Endothelial cell of umbilical vein (primary cell): ENCODE measurements around the gene HTR3C. TPM values are rescaled to one million over a fixed set of nuclear protein-coding genes. Genes with fewer than 3 reads are reported as not detected.

ENCODE experiments used
- BruUV-seq: library from RNA; stranded (reverse); fragments of 400-500 nt; replicated peaks from 2 replicates; lab custom pipeline; 2021; lab: Mats Ljungman, UMichigan
- CTCF ChIA-PET: fragments of 300-600, 350-600 bp; sonication (Branson Sonifier 250); formaldehyde crosslinking; loops from one replicate; lab custom pipeline; 2021; ENCODE audit warnings: antibody characterized with exemption, inconsistent platforms; lab: Charles Lee
- POLR2A ChIA-PET: fragments of 300-600, 350-600 bp; sonication (Branson Sonifier 250); formaldehyde crosslinking; loops from one replicate; lab custom pipeline; 2021; ENCODE audit warnings: antibody characterized with exemption, inconsistent platforms; lab: Charles Lee
- DNase-seq: peaks from one replicate; pipeline ENCODE4 v3.0.0-alpha.2; 2011; ENCODE audit warnings: low read depth, low spot score
- FAIRE-seq: peaks from 2 replicates; lab custom pipeline; 2011; peaks lifted over from hg19 to GRCh38; lab: Jason Lieb, UNC
- H2AFZ ChIP-seq: 2 replicates; pipeline ENCODE4 v1.6.0; 2012; ENCODE audit warnings: low read depth, low read length, control low read depth, inconsistent platforms
- H3K27ac ChIP-seq: 2 replicates; pipeline ENCODE4 v1.5.1; 2011; ENCODE audit warnings: low read depth, mild to moderate bottlenecking, control low read depth, low read length, moderate library complexity; ENCODE audit not compliant: insufficient read depth
- H3K27me3 ChIP-seq, 2 experiments: 2 replicates each; pipeline versions ENCODE4 v1.6.0 to v1.6.1; 2011; ENCODE audit warnings: low read length in 2 of 2, mixed read lengths in 1 of 2; ENCODE audit not compliant: control insufficient read depth in 2 of 2, insufficient read depth in 2 of 2
- H3K36me3 ChIP-seq, 2 experiments: 2 replicates in 1 of 2; 3 replicates in 1 of 2; pipeline ENCODE4 v1.5.1; 2011; ENCODE audit warnings: low read length in 2 of 2, mild to moderate bottlenecking in 1 of 2, moderate library complexity in 1 of 2; ENCODE audit not compliant: control insufficient read depth in 2 of 2, insufficient read depth in 2 of 2; ENCODE audit errors: extremely low read depth in 1 of 2
- H3K4me1 ChIP-seq: 3 replicates; pipeline ENCODE4 v1.5.1; 2011; ENCODE audit warnings: mild to moderate bottlenecking, low read length; ENCODE audit not compliant: control insufficient read depth, insufficient read depth; ENCODE audit errors: extremely low read depth
- H3K4me2 ChIP-seq: 2 replicates; pipeline ENCODE4 v1.6.1; 2011; ENCODE audit warnings: low read length, control low read depth, mixed read lengths; ENCODE audit not compliant: insufficient read depth
- H3K4me3 ChIP-seq, 3 experiments: fragments of 200-600 bp in 1 of 3; sonication (generic), shearing (Covaris generic) in 1 of 3; replicated peaks in 1 of 3; 2 replicates each; pipeline ENCODE4 v1.5.1; 2011 to 2016; ENCODE audit warnings: control low read depth in 3 of 3, low read length in 3 of 3, mild to moderate bottlenecking in 2 of 3, inconsistent platforms in 1 of 3, low read depth in 1 of 3, moderate library complexity in 1 of 3; ENCODE audit not compliant: insufficient read depth in 1 of 3
- H3K79me2 ChIP-seq: 2 replicates; pipeline ENCODE4 v1.6.0; 2012; ENCODE audit warnings: low read length, inconsistent platforms; ENCODE audit not compliant: control insufficient read depth, insufficient read depth
- H3K9ac ChIP-seq: replicated peaks from 2 replicates; pipeline ENCODE3; 2011; ENCODE audit warnings: low read length, control low read depth; ENCODE audit not compliant: insufficient read depth; ENCODE audit errors: extremely low read depth
- H3K9me1 ChIP-seq: replicated peaks from 3 replicates; pipeline ENCODE4 v1.6.0; 2011; ENCODE audit warnings: mild to moderate bottlenecking, low read length; ENCODE audit not compliant: control insufficient read depth, insufficient read depth; ENCODE audit errors: extremely low read depth
- H3K9me3 ChIP-seq: replicated peaks from 2 replicates; pipeline ENCODE4 v1.5.1; 2012; ENCODE audit warnings: low read length, inconsistent platforms; ENCODE audit not compliant: control insufficient read depth, insufficient read depth
- H4K20me1 ChIP-seq: replicated peaks from 2 replicates; pipeline ENCODE3; 2011; ENCODE audit warnings: mild to moderate bottlenecking, low read length; ENCODE audit not compliant: control insufficient read depth, insufficient read depth; ENCODE audit errors: extremely low read depth
- EZH2 ChIP-seq: IDR thresholded peaks from 2 replicates; pipeline ENCODE4 v1.6.1; 2012; ENCODE audit warnings: borderline replicate concordance, low read depth, mild to moderate bottlenecking, moderate library complexity, low read length, inconsistent platforms; ENCODE audit not compliant: severe bottlenecking
- FOS ChIP-seq: IDR thresholded peaks from 2 replicates; pipeline ENCODE4 v1.6.1; 2011; ENCODE audit warnings: mild to moderate bottlenecking, low read length, moderate library complexity, borderline replicate concordance; ENCODE audit not compliant: insufficient read depth
- GATA2 ChIP-seq: IDR thresholded peaks from 2 replicates; pipeline ENCODE4 v1.7.0; 2011; ENCODE audit warnings: low read depth, mild to moderate bottlenecking, moderate library complexity, mixed read lengths, low read length; ENCODE audit not compliant: insufficient read length, insufficient read depth
- JUN ChIP-seq: IDR thresholded peaks from 2 replicates; pipeline ENCODE4 v1.6.1; 2011; ENCODE audit warnings: borderline replicate concordance, low read depth; ENCODE audit not compliant: insufficient read length, insufficient read depth
- MAX ChIP-seq: IDR thresholded peaks from 2 replicates; pipeline ENCODE4 v1.6.1; 2011; ENCODE audit not compliant: insufficient read depth, insufficient read length
- MYC ChIP-seq: IDR thresholded peaks from one replicate; pipeline ENCODE4 v1.6.1; 2011; ENCODE audit warnings: mild to moderate bottlenecking, low read depth, low read length
- POLR2A ChIP-seq: IDR thresholded peaks from 2 replicates; pipeline ENCODE4 v1.6.1; 2012; ENCODE audit warnings: low read depth, mild to moderate bottlenecking, control low read depth, low read length
- POLR2AphosphoS5 ChIP-seq: IDR thresholded peaks from 2 replicates; pipeline ENCODE4 v1.6.1; 2012; ENCODE audit warnings: low read depth, mild to moderate bottlenecking, control low read depth, low read length, moderate library complexity; ENCODE audit not compliant: insufficient read depth
- dilution Hi-C: fragments of 300-500 bp; cut with MboI; formaldehyde crosslinking; loops from one replicate; pipeline ENCODE4 v1.15.0; 2019; ENCODE audit warnings: low sequenced_read_pairs; ENCODE audit not compliant: extremely low pct_ligation_motif_present
- intact Hi-C: fragments of 100-400 bp; cut with micrococcal nuclease; formaldehyde crosslinking; loops from one replicate; pipeline ENCODE4 v1.10.0; 2022
- polyA plus RNA-seq, 4 experiments: library from polyadenylated mRNA; depleted of rRNA in 3 of 4; stranded (reverse) in 3 of 4; unstranded in 1 of 4; fragments of >200 nt; gene quantifications; 2 replicates each; pipeline versions ENCODE4 v1.2.1 to v1.2.3, GENCODE V29; 2011 to 2012; ENCODE audit warnings: missing spikeins in 1 of 4
- total RNA-seq: library from RNA; stranded (reverse); gene quantifications from 2 replicates; pipeline ENCODE4 v1.2.3, GENCODE V29; 2021
- TF ChIP-seq, protein P1 (sequence below), 2 donors: IDR thresholded peaks; 1 replicate in 1 of 2; 2 replicates in 1 of 2; pipeline ENCODE4 v1.5.1; 2011; ENCODE audit warnings: low read length in 2 of 2, mild to moderate bottlenecking in 2 of 2, moderate library complexity in 2 of 2, control low read depth in 1 of 2, inconsistent platforms in 1 of 2, low read depth in 1 of 2; ENCODE audit not compliant: insufficient read depth in 1 of 2; ENCODE audit errors: extremely low read depth in 1 of 2

Gene HTR3C
- total and polyA plus RNA-seq, 2 donors (not counting 3 experiments of a cell fraction or from before 2014, with no cell fraction given): not detected

- H3K36me3 ChIP-seq: no peaks in the 10 kb centered on the region
- ChIA-PET POLR2A (no interaction called here), CTCF (no interaction called here)
- no peak overlapping the region for H2AFZ ChIP-seq
- no peak overlapping the region for H3K9ac ChIP-seq
- TF ChIP-seq POLR2A (no peak), MYC (no peak), MAX (no peak), FOS (no peak), JUN (no peak), EZH2 (no peak), GATA2 (no peak), POLR2AphosphoS5 (no peak)
- TF ChIP-seq, protein P1, sequence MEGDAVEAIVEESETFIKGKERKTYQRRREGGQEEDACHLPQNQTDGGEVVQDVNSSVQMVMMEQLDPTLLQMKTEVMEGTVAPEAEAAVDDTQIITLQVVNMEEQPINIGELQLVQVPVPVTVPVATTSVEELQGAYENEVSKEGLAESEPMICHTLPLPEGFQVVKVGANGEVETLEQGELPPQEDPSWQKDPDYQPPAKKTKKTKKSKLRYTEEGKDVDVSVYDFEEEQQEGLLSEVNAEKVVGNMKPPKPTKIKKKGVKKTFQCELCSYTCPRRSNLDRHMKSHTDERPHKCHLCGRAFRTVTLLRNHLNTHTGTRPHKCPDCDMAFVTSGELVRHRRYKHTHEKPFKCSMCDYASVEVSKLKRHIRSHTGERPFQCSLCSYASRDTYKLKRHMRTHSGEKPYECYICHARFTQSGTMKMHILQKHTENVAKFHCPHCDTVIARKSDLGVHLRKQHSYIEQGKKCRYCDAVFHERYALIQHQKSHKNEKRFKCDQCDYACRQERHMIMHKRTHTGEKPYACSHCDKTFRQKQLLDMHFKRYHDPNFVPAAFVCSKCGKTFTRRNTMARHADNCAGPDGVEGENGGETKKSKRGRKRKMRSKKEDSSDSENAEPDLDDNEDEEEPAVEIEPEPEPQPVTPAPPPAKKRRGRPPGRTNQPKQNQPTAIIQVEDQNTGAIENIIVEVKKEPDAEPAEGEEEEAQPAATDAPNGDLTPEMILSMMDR (IDR thresholded peaks at IDR 0.05; ENCODE audit: extremely low read depth in 1 of 2, insufficient read depth in 1 of 2, low read depth in 1 of 2, low read length in 2 of 2): no peak
- no peaks in the 10 kb centered on the region for H4K20me1 ChIP-seq
- FAIRE-seq (no peak), DNase-seq (no peak)
- intact Hi-C loops: no loop called here
- no TSS peak for BruUV-seq
- H3K9me1 ChIP-seq: no peaks in the 10 kb centered on the region
- no peak overlapping the region for H3K4me3 ChIP-seq
- H3K4me2 ChIP-seq: no peak overlapping the region
- H3K4me1 ChIP-seq: no peaks in the 10 kb centered on the region
- dilution Hi-C loops: no loop called here
- no peak overlapping the region for H3K27ac ChIP-seq
- no peaks in the 10 kb centered on the region for H3K79me2 ChIP-seq
- no peaks in the 10 kb centered on the region for H3K9me3 ChIP-seq
- peaks cover 3 to 4% of the 10 kb centered on the region in 2 experiments for H3K27me3 ChIP-seq
These were observed 25.0 kb downstream of the HTR3C start for GRCh38 chr3:184077881-184078280.
